Measurements from ENCODE around the gene ATP2B2.

Gene ATP2B2

GRCh38 chr3:10447527-10448260, 57.7 kb downstream of the ATP2B2 start:
- DNase-seq (ENCODE audit: low spot score) = peak; percentile 24

GRCh38 chr3:10447110-10447509, 58.3 kb downstream of the ATP2B2 start:
- DNase-seq (ENCODE audit: low spot score) = no peak

- no peak for DNase-seq (ENCODE audit: low spot score)
Observed at GRCh38 chr3:10445561-10446175, 59.7 kb downstream of the ATP2B2 start.

GRCh38 chr3:10444511-10444910, 60.9 kb downstream of the ATP2B2 start:
- DNase-seq (ENCODE audit: low spot score) = no peak

- no peak for DNase-seq (ENCODE audit: low spot score)
Observed at GRCh38 chr3:10444110-10444429, 61.3 kb downstream of the ATP2B2 start.

GRCh38 chr3:10443272-10444109, 61.9 kb downstream of the ATP2B2 start:
- no peak for DNase-seq (ENCODE audit: low spot score)

- no peak for DNase-seq (ENCODE audit: low spot score)
Observed at GRCh38 chr3:10442151-10442795, 63.1 kb downstream of the ATP2B2 start.

GRCh38 chr3:10440684-10441083, 64.7 kb downstream of the ATP2B2 start:
- DNase-seq (ENCODE audit: low spot score) = no peak

GRCh38 chr3:10438902-10439610, 66.3 kb downstream of the ATP2B2 start:
- DNase-seq (ENCODE audit: low spot score) = no peak

- no peak for DNase-seq (ENCODE audit: low spot score)
Observed at GRCh38 chr3:10437995-10438901, 67.1 kb downstream of the ATP2B2 start.

GRCh38 chr3:10437272-10437994, 68.0 kb downstream of the ATP2B2 start:
- no peak for DNase-seq (ENCODE audit: low spot score)

- no peak for DNase-seq (ENCODE audit: low spot score)
Observed at GRCh38 chr3:10435850-10436249, 69.5 kb downstream of the ATP2B2 start.

GRCh38 chr3:10434938-10435336, 70.4 kb downstream of the ATP2B2 start:
- DNase-seq (ENCODE audit: low spot score) = no peak

- no peak for DNase-seq (ENCODE audit: low spot score)
Observed at GRCh38 chr3:10434144-10434937, 71.0 kb downstream of the ATP2B2 start.

- DNase-seq (ENCODE audit: low spot score) = no peak
Observed at GRCh38 chr3:10432931-10433330, 72.5 kb downstream of the ATP2B2 start.

GRCh38 chr3:10432156-10432845, 73.1 kb downstream of the ATP2B2 start:
- DNase-seq (ENCODE audit: low spot score) = no peak

GRCh38 chr3:10430805-10431204, 74.6 kb downstream of the ATP2B2 start:
- DNase-seq (ENCODE audit: low spot score) = no peak

- DNase-seq (ENCODE audit: low spot score) = no peak
Observed at GRCh38 chr3:10428406-10429091, 76.8 kb downstream of the ATP2B2 start.

Data from pons (tissue), 1 donor.